ENCODE measurements around the gene KDM6A.

- no peak for TF ChIP-seq NR3C1 (CRISPR knock-in tag; conservative IDR thresholded peaks at IDR 0.05; ENCODE audit: low read depth)
- no peak for TF ChIP-seq ZBTB43 (CRISPR knock-in tag; IDR thresholded peaks at IDR 0.05)
- TF ChIP-seq ZNF138 (CRISPR knock-in tag; conservative IDR thresholded peaks at IDR 0.05) = no peak
- TF ChIP-seq CTCF (IDR thresholded peaks at IDR 0.05) = no peak
- no peak for TF ChIP-seq RELA (CRISPR knock-in tag; IDR thresholded peaks at IDR 0.05; ENCODE audit: borderline replicate concordance)
- no peak for TF ChIP-seq ATF3 (CRISPR knock-in tag; conservative IDR thresholded peaks at IDR 0.05)
- TF ChIP-seq ZNF512 (CRISPR knock-in tag; IDR thresholded peaks at IDR 0.05; ENCODE audit: borderline replicate concordance) = no peak
Observed at GRCh38 chrX:44945736-44946135, 72.7 kb downstream of the KDM6A start.

Data from WTC11 (cell line).